ENCODE data around the gene SENP6.

- no peak for TF ChIP-seq CTCF (conservative IDR thresholded peaks at IDR 0.05; ENCODE audit: low read length)
- no peak for TF ChIP-seq EZH2phosphoT487 (IDR thresholded peaks at IDR 0.05; ENCODE audit: borderline replicate concordance)
These were observed 16.8 kb downstream of the SENP6 start for GRCh38 chr6:75618437-75618836.

All from Loucy (cell line).